Liver (tissue), 3 donors: Measurements from ENCODE around the gene ADAP1.

Source experiments
- CTCF ChIP-seq: fragments of 150-350 bp; IDR thresholded peaks from 2 replicates; pipeline ENCODE4 v1.5.1; 2017; ENCODE audit warnings: improper control_type of control experiment, low read depth, low read length; ENCODE audit not compliant: missing input control
- JUND ChIP-seq, 2 donors: IDR thresholded peaks; 2 replicates each; pipeline ENCODE4 v1.6.1; 2016; ENCODE audit warnings: antibody characterized with exemption in 2 of 2
- SP1 ChIP-seq: IDR thresholded peaks from 2 replicates; pipeline ENCODE4 v1.6.1; 2018; ENCODE audit warnings: antibody characterized with exemption, mild to moderate bottlenecking
- TAF1 ChIP-seq: conservative IDR thresholded peaks from 2 replicates; pipeline ENCODE4 v1.6.1; 2016; ENCODE audit warnings: antibody characterized with exemption, mild to moderate bottlenecking
- ZBTB33 ChIP-seq: IDR thresholded peaks from 2 replicates; pipeline ENCODE4 v1.6.1; 2016; ENCODE audit warnings: antibody characterized with exemption
- TF ChIP-seq, protein P1 (sequence below): IDR thresholded peaks from 2 replicates; pipeline ENCODE4 v1.6.1; 2016; ENCODE audit warnings: antibody characterized with exemption
- donor health status: healthy.
- donor health status: healthy.

GRCh38 chr7:964401-965231, 10.1 kb upstream of the ADAP1 start:
- TF ChIP-seq, protein P1, sequence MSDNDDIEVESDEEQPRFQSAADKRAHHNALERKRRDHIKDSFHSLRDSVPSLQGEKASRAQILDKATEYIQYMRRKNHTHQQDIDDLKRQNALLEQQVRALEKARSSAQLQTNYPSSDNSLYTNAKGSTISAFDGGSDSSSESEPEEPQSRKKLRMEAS = no peak
- TF ChIP-seq CTCF (no peak), SP1 (no peak), TAF1 (no peak), ZBTB33 (no peak), JUND (IDR thresholded peaks at IDR 0.05) (no peak)
